Fibroblast of peridontal ligament (primary cell): Measurements from ENCODE around the gene CMIP.
"Not testable (repeated sequence)": the region's sequence is repeated elsewhere in the genome, so short reads cannot be mapped to it uniquely, and the experiment has no call there.

Experiments used
- DNase-seq: peaks from one replicate; pipeline ENCODE4 v3.0.0-alpha.2; 2010; ENCODE audit errors: extremely low read depth

The CMIP gene

DNA sequence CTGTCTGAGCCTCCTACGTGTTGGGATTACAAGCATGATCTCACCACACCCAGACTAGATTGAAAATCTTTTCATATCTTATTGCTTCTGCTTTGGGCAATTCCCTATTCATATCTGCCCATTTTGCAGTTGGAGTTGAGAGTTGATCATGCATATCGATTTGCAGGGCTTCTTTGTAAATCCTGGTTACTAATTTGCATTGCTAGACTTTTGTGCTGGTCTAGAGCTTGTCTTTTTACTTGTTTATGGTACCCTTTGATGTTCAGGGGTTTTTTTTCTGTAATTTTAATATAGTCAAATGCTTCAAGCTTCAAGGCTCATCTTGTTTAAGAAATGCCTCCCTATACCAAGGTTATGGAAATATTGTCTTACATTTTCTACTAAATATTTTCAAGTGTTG is 23.5 kb upstream of the CMIP start:
- DNase-seq = no peak

DNA sequence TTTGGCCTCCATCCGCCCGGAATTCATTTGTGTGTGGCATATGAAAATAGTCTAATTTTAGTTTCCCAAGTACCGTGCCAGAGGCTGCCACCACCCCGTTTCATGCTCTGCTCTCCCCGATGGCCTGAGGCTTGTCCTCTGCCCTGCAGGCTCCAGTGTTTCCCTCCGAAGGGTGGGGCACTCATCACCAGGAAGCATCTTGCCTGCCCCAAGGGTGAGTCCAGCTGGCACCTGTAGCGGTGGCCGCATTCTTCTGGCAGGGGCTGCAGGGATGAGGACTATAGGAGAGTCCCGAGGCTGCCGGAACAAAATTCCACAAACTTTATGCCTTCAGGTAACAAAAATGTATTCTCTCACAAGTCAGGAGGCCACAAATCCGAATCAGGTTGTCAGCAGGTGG is 23.1 kb upstream of the CMIP start:
- DNase-seq = no peak

GRCh38 chr16:81422153-81422552 is 22.5 kb upstream of the CMIP start:
- not testable (repeated sequence) for DNase-seq

GRCh38 chr16:81424771-81425170 is 19.8 kb upstream of the CMIP start:
- no peak for DNase-seq

DNA sequence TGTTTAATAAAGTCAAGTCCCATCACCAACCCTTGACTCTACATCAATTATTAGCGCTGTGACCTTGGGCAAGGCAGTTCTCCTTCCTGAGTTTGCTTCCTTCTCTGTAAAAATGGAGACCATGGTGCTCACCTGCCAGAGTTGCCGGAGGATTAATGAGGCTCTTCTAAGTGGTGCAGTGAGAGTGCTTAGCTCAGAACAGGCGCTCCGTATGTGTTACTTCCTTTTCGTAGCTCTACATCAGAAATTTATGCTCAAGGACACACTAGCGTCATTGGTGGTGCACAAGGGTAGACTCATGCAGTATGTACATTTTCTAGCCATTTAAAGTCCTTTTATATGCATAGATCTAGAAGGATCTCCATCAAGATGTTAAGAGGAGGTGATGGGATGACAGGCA is 17.4 kb upstream of the CMIP start:
- DNase-seq = no peak

DNA sequence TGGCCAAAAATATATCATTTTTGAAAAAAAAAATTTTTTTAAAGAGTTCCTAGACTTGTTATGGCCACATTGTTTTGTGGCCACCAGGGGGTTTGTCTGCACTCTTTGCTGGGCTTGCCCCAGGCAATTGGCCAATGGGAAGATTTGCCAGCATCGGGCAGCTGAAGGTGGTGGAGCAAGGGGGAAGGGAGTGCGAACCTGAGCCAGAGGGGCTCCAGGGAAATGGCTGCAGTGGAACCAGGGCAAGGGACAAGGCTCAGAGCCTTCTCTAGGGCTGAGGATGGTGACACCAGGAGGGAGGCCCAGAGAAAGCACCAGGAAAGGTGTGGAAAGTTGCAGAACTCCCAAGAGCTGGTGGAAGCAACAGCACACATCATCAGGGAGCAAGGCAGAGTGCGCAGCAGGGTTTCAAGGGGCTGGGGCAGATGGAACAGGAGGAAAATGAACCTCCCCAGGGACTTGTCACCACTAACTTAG is 15.5 kb upstream of the CMIP start:
- no peak for DNase-seq

GRCh38 chr16:81431554-81432353 is 12.9 kb upstream of the CMIP start:
- DNase-seq = peak; percentile 16

DNA sequence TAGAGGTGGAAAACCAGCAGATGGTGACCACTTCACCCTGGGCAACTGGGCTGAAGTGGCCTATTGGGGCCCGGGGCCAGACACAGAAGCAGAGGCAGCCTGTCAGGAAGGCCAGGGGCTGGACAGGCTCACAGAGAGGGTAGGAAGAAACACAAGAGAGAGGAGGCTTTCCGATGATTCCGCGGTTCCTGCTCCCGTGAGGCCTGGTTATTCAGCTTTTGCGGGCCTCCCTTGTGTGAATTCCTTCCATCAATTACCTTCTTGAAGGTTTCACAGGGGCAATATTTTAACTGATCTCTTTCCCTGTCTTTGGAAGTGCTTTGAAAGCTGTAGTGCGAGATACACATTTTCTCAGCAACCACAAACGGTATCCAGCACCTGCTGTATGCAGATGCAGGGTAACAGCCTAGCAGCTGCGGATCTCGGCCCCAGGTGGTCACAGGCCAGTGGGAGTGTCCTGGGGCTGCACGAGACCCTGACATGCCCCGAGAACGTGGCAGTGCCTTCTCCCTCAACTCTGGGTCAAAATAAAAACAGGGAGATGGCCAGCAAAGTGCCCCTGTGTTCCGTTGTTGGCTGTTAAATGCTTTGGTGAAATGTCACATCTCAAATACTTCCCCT is 11.6 kb upstream of the CMIP start:
- DNase-seq = no peak

DNA sequence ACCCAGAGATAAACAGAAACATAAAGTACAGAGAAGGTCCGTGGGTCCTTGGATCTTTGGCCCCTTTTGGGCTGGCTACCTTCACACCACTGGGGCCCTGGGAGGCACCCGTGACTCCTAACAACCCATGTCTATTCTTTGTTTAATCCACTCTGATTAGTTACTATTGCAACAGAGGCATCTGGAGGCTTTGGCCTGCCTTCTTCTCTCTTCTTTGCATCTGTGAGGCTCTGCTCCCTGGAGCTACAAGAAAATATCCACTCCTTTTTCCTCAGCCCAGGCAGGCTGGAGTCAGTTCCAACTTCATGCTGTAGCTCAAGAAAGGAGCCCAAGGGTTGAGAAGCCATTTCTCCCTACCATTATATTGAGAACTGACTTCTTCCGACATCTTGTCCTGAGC is 9.5 kb upstream of the CMIP start:
- no peak for DNase-seq

DNA sequence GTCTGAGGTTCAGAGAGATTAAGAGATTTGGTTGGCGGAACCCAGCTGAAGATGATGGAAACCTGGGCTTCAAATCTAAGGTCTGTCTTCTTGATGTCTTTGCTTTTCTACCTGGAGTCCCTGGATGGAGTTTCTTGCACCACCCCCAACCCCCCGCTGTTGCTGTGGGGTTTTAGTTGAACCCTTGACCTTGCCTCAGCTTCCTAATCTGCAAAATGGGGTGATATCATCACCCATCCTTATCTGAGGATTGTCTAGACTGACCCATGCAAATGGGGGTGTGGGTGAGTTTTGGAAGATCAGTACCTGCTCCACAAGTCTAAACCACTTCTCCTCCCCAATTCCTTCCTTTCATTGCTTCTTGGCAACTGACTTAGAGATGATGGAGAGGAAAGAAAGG is 9.0 kb upstream of the CMIP start:
- no peak for DNase-seq

GRCh38 chr16:81436386-81436785 is 8.2 kb upstream of the CMIP start:
- DNase-seq = no peak

- DNase-seq = no peak
Measured at GRCh38 chr16:81437865-81438264, 6.7 kb upstream of the CMIP start.

GRCh38 chr16:81440888-81441761 is 3.5 kb upstream of the CMIP start:
- no peak for DNase-seq

GRCh38 chr16:81442220-81442915 is 2.2 kb upstream of the CMIP start:
- no peak for DNase-seq

- no peak for DNase-seq
Measured at GRCh38 chr16:81442916-81443687, 1.5 kb upstream of the CMIP start.

DNA sequence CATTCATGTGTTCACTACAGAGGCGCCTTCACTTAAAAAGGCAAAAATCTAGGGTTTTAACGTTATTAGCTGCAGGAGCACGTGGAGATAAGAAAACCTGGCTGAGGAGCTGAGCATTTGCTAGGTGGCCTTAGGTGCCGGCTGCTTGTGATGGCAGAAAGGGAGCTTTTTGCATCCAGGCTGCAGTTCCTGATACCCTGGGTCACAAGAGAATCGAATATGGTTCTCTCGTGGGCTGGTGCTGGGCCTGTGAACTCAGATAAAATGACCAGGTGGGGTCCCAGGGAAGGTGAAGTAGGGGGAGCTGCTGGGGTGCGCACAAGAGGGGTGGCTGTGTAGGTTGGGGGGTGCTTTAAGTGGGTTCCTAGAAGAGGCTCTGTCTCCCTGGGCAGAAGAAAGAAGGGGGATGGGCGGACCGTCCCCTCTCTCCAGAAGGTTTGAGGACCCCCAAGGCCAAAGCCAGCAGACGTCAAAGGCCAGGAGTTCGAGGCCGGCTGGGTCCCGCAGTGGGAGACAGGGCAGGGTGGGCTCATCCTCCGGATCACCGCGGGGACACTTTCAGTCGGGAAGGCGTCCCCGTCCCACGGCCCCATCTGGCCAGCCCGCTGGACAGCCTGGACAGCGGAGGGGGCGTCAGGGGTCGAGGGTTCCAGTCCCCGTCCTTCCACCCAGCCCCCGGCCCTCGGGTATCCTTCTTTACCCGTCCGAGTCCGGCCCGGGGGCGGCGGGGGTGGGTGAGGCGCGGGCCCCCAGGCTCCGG is 740 bp upstream of the CMIP start:
- no peak for DNase-seq

- DNase-seq = no peak
Measured at GRCh38 chr16:81445143-81445961, 744 bp downstream of the CMIP start.

DNA sequence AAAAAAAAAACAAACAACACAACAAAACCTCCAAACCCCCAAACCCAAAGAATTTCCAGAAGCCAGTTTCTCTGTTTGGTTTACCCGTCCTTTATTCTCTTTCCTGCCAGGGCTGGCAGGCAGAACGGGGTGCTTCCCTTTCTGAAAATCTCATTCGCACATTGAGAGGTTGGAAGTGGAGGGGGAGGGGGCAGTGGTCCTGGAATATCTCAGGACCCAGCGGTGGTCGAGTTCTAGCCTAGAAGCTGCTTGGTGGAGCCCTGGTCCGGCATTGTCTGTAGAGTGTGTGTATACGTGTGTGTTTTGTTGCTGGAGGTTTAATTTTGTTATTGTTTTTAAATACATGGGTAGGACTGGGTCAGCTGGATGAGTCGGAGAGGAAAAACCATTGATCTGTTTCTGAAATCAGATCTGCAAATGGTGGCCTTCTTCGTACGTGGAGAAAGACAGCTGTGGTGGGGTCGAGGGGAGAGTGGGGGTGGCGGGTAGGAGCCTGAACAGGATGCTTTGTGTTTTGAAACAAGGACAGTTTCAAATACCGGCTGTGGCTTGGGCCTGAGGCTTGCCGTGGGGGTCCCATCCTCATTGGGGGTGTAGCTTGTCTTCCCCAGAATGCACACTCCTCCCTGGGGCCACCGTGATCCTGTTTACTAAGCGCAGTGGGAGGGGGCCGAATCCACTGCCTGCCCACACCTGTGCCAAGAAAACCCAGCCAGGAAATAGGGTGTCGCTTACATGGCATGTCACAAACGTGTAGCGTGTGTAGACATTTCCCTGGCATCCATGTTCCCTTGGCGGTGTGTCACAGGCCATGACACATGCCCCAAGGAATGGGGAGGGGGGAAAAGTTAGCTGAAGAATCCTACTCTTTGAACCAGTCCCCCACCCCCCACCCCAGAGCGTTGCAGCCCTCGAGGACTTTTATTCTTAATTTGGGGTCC is 1.6 kb downstream of the CMIP start:
- peak; percentile 2 for DNase-seq
